Panc1 (cell line): ENCODE measurements around the gene TBX1.

Source experiments
- POLR2AphosphoS5 ChIP-seq: IDR thresholded peaks from 2 replicates; pipeline ENCODE4 v1.6.1; 2012; ENCODE audit warnings: mild to moderate bottlenecking, low read depth, low read length, moderate library complexity
- TCF7L2 ChIP-seq: IDR thresholded peaks from 2 replicates; pipeline ENCODE4 v1.6.1; 2011; ENCODE audit warnings: mild to moderate bottlenecking, low read depth, low read length, inconsistent platforms
- TF ChIP-seq, protein P1 (sequence below): fragments of 450-650 bp; IDR thresholded peaks from 2 replicates; pipeline ENCODE4 v1.5.1; 2017; ENCODE audit warnings: mild to moderate bottlenecking

- TF ChIP-seq POLR2AphosphoS5 (no peak), TCF7L2 (no peak)
- TF ChIP-seq, protein P1, sequence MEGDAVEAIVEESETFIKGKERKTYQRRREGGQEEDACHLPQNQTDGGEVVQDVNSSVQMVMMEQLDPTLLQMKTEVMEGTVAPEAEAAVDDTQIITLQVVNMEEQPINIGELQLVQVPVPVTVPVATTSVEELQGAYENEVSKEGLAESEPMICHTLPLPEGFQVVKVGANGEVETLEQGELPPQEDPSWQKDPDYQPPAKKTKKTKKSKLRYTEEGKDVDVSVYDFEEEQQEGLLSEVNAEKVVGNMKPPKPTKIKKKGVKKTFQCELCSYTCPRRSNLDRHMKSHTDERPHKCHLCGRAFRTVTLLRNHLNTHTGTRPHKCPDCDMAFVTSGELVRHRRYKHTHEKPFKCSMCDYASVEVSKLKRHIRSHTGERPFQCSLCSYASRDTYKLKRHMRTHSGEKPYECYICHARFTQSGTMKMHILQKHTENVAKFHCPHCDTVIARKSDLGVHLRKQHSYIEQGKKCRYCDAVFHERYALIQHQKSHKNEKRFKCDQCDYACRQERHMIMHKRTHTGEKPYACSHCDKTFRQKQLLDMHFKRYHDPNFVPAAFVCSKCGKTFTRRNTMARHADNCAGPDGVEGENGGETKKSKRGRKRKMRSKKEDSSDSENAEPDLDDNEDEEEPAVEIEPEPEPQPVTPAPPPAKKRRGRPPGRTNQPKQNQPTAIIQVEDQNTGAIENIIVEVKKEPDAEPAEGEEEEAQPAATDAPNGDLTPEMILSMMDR, result no peak
These were observed 26.4 kb upstream of the TBX1 start for GRCh38 chr22:19734163-19734562.
